NB4 (cell line): Measurements from ENCODE around the gene NT5DC3.

Experiments used
- MYC ChIP-seq: IDR thresholded peaks from 2 replicates; pipeline ENCODE4 v1.6.1; 2011; ENCODE audit warnings: low read depth, low read length
- POLR2A ChIP-seq: IDR thresholded peaks from 2 replicates; pipeline ENCODE4 v1.6.1; 2011; ENCODE audit warnings: mild to moderate bottlenecking; ENCODE audit not compliant: insufficient read length; ENCODE audit errors: extremely low read depth
- TF ChIP-seq, protein P1 (sequence below): IDR thresholded peaks from one replicate; pipeline ENCODE4 v1.5.1; 2012; ENCODE audit warnings: low read depth, low read length
- TF ChIP-seq, protein P2 (sequence below): IDR thresholded peaks from 2 replicates; pipeline ENCODE4 v1.6.1; 2011; ENCODE audit warnings: low read depth, low read length

DNA sequence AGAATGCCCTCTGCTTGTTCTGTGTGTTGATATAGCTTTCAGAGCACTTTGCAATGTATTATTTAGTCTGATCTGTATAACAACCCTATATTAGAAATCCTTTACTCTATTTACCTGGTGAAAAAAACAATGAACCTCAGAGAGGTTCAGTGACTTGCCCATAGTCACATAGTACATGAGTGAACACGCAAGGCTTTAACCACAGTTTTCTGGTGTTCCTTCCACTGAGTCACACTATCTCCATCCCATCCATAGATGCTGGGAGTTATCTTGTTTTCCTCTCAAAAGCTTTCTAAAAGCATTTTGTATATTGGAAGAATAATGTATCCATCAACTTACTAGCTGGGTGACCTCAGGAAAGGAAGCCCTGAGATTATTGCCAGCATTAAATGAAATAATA is 104.5 kb downstream of the NT5DC3 start:
- TF ChIP-seq, protein P1, sequence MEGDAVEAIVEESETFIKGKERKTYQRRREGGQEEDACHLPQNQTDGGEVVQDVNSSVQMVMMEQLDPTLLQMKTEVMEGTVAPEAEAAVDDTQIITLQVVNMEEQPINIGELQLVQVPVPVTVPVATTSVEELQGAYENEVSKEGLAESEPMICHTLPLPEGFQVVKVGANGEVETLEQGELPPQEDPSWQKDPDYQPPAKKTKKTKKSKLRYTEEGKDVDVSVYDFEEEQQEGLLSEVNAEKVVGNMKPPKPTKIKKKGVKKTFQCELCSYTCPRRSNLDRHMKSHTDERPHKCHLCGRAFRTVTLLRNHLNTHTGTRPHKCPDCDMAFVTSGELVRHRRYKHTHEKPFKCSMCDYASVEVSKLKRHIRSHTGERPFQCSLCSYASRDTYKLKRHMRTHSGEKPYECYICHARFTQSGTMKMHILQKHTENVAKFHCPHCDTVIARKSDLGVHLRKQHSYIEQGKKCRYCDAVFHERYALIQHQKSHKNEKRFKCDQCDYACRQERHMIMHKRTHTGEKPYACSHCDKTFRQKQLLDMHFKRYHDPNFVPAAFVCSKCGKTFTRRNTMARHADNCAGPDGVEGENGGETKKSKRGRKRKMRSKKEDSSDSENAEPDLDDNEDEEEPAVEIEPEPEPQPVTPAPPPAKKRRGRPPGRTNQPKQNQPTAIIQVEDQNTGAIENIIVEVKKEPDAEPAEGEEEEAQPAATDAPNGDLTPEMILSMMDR = no peak
- TF ChIP-seq POLR2A (no peak), MYC (no peak)
- TF ChIP-seq, protein P2, sequence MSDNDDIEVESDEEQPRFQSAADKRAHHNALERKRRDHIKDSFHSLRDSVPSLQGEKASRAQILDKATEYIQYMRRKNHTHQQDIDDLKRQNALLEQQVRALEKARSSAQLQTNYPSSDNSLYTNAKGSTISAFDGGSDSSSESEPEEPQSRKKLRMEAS = no peak
